ENCODE measurements around the gene ITGB1.

DNA sequence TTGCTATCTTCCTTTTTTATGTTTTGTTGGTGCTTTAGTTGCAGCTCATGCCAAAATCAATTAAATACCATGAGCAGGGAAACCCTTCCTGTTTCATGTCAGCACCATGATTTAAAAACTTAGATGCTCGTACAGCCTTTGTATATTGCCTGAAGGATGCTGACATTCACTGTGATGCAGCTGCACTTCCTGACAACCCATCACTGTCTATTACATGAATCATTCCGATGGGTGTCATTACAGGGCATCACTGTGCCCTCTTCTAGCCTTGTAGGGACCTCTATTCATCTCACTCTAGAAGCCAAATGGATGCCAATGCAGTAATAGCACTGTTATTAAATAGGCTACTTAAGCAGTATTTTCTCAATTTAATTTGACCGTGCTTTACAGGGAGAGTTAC, 18.3 kb upstream of the ITGB1 start:
- TF ChIP-seq POLR2A (IDR thresholded peaks at IDR 0.05), result no peak
- TF ChIP-seq, protein P1, sequence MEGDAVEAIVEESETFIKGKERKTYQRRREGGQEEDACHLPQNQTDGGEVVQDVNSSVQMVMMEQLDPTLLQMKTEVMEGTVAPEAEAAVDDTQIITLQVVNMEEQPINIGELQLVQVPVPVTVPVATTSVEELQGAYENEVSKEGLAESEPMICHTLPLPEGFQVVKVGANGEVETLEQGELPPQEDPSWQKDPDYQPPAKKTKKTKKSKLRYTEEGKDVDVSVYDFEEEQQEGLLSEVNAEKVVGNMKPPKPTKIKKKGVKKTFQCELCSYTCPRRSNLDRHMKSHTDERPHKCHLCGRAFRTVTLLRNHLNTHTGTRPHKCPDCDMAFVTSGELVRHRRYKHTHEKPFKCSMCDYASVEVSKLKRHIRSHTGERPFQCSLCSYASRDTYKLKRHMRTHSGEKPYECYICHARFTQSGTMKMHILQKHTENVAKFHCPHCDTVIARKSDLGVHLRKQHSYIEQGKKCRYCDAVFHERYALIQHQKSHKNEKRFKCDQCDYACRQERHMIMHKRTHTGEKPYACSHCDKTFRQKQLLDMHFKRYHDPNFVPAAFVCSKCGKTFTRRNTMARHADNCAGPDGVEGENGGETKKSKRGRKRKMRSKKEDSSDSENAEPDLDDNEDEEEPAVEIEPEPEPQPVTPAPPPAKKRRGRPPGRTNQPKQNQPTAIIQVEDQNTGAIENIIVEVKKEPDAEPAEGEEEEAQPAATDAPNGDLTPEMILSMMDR (IDR thresholded peaks at IDR 0.05), result no peak

Data from lower leg skin (tissue), 3 donors.